Measurements from ENCODE around the gene ERBB4.

DNA sequence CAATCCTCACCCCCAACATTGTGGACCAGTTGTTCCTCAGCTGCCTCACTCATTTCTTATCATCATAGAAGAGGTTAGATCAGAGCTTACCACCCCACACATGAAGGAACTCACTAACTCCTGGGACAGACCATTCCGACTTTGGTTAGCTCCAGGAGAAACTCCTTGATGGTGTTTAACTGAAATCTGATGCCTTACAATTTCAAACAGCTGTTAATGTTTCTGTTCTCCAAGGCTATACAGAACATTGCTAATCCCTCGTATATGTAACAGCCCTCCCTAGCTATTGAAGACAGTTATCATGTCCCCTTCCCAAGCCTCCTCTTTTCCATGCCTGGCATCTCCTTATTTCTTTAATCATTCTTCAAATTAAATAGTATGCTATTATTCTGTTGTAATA lies 14.8 kb downstream of the ERBB4 start:
- TF ChIP-seq, protein P1, sequence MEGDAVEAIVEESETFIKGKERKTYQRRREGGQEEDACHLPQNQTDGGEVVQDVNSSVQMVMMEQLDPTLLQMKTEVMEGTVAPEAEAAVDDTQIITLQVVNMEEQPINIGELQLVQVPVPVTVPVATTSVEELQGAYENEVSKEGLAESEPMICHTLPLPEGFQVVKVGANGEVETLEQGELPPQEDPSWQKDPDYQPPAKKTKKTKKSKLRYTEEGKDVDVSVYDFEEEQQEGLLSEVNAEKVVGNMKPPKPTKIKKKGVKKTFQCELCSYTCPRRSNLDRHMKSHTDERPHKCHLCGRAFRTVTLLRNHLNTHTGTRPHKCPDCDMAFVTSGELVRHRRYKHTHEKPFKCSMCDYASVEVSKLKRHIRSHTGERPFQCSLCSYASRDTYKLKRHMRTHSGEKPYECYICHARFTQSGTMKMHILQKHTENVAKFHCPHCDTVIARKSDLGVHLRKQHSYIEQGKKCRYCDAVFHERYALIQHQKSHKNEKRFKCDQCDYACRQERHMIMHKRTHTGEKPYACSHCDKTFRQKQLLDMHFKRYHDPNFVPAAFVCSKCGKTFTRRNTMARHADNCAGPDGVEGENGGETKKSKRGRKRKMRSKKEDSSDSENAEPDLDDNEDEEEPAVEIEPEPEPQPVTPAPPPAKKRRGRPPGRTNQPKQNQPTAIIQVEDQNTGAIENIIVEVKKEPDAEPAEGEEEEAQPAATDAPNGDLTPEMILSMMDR (conservative IDR thresholded peaks at IDR 0.05; ENCODE audit: low read depth, low read length) = no peak
- TF ChIP-seq EZH2 (IDR thresholded peaks at IDR 0.05; ENCODE audit: borderline replicate concordance, low read depth, low read length, poor library complexity, severe bottlenecking) = no peak
